ENCODE results near the gene TMEM254. TPM values are rescaled to one million over a fixed set of nuclear protein-coding genes. Genes with fewer than 3 reads are reported as not detected.

The TMEM254 gene
- total and polyA plus RNA-seq, 9 of the 15 experiments (the other 6 are each of a cell fraction or from before 2014, with no cell fraction given), result 0.59 to 4.7 (median 1.9) TPM

DNA sequence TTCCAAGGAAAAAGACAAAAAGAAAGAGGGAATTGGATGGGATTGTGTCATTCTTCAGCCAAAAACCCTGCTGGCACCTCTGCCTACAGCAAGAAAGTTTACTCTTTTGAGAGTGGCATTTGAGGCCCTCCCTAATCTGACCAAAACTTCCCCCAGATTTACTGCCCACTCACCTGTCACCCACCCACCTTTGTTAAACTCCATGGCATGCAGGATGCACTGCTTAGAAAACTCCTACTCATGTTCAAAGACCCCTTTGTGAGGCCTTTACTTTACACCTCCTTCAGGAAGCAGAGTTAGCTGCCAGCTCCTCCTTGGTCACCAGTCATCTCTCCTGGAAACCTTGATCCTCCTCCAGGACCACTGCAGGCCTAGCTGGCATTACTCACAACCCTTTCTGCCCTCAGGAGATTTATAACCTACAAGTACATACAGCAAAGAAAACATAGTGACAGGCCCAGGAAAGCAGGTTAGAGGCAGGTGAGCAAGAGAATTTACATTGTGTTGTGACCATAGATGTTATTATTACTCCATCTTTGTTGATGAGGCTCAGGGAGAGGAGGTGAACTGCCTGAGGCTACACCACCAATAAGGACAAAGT lies 43.7 kb downstream of the TMEM254 start (continued):
- TF ChIP-seq, protein P1, sequence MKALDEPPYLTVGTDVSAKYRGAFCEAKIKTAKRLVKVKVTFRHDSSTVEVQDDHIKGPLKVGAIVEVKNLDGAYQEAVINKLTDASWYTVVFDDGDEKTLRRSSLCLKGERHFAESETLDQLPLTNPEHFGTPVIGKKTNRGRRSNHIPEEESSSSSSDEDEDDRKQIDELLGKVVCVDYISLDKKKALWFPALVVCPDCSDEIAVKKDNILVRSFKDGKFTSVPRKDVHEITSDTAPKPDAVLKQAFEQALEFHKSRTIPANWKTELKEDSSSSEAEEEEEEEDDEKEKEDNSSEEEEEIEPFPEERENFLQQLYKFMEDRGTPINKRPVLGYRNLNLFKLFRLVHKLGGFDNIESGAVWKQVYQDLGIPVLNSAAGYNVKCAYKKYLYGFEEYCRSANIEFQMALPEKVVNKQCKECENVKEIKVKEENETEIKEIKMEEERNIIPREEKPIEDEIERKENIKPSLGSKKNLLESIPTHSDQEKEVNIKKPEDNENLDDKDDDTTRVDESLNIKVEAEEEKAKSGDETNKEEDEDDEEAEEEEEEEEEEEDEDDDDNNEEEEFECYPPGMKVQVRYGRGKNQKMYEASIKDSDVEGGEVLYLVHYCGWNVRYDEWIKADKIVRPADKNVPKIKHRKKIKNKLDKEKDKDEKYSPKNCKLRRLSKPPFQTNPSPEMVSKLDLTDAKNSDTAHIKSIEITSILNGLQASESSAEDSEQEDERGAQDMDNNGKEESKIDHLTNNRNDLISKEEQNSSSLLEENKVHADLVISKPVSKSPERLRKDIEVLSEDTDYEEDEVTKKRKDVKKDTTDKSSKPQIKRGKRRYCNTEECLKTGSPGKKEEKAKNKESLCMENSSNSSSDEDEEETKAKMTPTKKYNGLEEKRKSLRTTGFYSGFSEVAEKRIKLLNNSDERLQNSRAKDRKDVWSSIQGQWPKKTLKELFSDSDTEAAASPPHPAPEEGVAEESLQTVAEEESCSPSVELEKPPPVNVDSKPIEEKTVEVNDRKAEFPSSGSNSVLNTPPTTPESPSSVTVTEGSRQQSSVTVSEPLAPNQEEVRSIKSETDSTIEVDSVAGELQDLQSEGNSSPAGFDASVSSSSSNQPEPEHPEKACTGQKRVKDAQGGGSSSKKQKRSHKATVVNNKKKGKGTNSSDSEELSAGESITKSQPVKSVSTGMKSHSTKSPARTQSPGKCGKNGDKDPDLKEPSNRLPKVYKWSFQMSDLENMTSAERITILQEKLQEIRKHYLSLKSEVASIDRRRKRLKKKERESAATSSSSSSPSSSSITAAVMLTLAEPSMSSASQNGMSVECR (CRISPR knock-in tag; IDR thresholded peaks at IDR 0.05), result no peak
- TF ChIP-seq ZFP1 (CRISPR knock-in tag; IDR thresholded peaks at IDR 0.05) (no peak), PHB (CRISPR knock-in tag; IDR thresholded peaks at IDR 0.05) (no peak), PHF21A (IDR thresholded peaks at IDR 0.05; ENCODE audit: borderline replicate concordance, low read depth) (no peak), SETDB1 (IDR thresholded peaks at IDR 0.05; ENCODE audit: low read length) (no peak)
- TF ChIP-seq, protein P2, sequence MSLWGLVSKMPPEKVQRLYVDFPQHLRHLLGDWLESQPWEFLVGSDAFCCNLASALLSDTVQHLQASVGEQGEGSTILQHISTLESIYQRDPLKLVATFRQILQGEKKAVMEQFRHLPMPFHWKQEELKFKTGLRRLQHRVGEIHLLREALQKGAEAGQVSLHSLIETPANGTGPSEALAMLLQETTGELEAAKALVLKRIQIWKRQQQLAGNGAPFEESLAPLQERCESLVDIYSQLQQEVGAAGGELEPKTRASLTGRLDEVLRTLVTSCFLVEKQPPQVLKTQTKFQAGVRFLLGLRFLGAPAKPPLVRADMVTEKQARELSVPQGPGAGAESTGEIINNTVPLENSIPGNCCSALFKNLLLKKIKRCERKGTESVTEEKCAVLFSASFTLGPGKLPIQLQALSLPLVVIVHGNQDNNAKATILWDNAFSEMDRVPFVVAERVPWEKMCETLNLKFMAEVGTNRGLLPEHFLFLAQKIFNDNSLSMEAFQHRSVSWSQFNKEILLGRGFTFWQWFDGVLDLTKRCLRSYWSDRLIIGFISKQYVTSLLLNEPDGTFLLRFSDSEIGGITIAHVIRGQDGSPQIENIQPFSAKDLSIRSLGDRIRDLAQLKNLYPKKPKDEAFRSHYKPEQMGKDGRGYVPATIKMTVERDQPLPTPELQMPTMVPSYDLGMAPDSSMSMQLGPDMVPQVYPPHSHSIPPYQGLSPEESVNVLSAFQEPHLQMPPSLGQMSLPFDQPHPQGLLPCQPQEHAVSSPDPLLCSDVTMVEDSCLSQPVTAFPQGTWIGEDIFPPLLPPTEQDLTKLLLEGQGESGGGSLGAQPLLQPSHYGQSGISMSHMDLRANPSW (CRISPR knock-in tag; IDR thresholded peaks at IDR 0.05), result no peak
- TF ChIP-seq, protein P3, sequence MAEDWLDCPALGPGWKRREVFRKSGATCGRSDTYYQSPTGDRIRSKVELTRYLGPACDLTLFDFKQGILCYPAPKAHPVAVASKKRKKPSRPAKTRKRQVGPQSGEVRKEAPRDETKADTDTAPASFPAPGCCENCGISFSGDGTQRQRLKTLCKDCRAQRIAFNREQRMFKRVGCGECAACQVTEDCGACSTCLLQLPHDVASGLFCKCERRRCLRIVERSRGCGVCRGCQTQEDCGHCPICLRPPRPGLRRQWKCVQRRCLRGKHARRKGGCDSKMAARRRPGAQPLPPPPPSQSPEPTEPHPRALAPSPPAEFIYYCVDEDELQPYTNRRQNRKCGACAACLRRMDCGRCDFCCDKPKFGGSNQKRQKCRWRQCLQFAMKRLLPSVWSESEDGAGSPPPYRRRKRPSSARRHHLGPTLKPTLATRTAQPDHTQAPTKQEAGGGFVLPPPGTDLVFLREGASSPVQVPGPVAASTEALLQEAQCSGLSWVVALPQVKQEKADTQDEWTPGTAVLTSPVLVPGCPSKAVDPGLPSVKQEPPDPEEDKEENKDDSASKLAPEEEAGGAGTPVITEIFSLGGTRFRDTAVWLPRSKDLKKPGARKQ (CRISPR knock-in tag; IDR thresholded peaks at IDR 0.05), result no peak
